Measurements from ENCODE around the gene TTLL11.

DNA sequence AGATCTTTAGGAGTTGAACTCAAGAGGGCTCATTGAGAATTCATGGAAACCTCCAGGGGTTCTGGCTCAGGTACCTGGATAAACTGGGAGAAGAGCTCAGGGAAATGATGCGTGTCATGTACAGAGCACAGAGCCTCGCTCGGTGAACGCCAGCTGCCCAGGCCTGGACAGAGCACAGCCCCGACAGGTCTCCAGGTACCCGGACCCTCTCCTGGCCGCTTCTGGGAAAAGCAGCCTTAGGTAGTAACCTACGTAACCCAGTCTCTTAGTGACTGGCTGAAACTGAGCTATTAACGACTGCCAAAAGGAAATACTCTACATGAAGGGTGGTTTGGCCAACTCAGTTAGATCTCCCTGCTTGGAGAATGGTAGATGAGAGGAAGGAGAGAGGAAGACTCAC, 157.4 kb downstream of the TTLL11 start:
- TF ChIP-seq, protein P1, sequence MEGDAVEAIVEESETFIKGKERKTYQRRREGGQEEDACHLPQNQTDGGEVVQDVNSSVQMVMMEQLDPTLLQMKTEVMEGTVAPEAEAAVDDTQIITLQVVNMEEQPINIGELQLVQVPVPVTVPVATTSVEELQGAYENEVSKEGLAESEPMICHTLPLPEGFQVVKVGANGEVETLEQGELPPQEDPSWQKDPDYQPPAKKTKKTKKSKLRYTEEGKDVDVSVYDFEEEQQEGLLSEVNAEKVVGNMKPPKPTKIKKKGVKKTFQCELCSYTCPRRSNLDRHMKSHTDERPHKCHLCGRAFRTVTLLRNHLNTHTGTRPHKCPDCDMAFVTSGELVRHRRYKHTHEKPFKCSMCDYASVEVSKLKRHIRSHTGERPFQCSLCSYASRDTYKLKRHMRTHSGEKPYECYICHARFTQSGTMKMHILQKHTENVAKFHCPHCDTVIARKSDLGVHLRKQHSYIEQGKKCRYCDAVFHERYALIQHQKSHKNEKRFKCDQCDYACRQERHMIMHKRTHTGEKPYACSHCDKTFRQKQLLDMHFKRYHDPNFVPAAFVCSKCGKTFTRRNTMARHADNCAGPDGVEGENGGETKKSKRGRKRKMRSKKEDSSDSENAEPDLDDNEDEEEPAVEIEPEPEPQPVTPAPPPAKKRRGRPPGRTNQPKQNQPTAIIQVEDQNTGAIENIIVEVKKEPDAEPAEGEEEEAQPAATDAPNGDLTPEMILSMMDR (IDR thresholded peaks at IDR 0.05) = no peak
- TF ChIP-seq GATA2 (CRISPR knock-in tag; IDR thresholded peaks at IDR 0.05) = no peak
- no peak for TF ChIP-seq MAX (IDR thresholded peaks at IDR 0.05; ENCODE audit: low read depth)
- no peak for TF ChIP-seq USF2 (IDR thresholded peaks at IDR 0.05; ENCODE audit: borderline replicate concordance, low read depth, low read length)
- no peak for TF ChIP-seq RFX5 (IDR thresholded peaks at IDR 0.05; ENCODE audit: low read length)
- TF ChIP-seq SMC3 (IDR thresholded peaks at IDR 0.05; ENCODE audit: low read depth, low read length) = no peak
- TF ChIP-seq EP300 (IDR thresholded peaks at IDR 0.05; ENCODE audit: borderline replicate concordance in 1 of 2, low read depth in 1 of 2, low read length in 1 of 2) = no peak
- no peak for TF ChIP-seq FOSL2 (IDR thresholded peaks at IDR 0.05; ENCODE audit: borderline replicate concordance, low read depth)
- no peak for TF ChIP-seq YY1 (IDR thresholded peaks at IDR 0.05; ENCODE audit: low read depth)
- TF ChIP-seq RAD21 (IDR thresholded peaks at IDR 0.05; ENCODE audit: low read length) = no peak
- no peak for TF ChIP-seq EZH2phosphoT487 (IDR thresholded peaks at IDR 0.05; ENCODE audit: borderline replicate concordance, low read depth)
- no peak for TF ChIP-seq USF1 (IDR thresholded peaks at IDR 0.05; ENCODE audit: borderline replicate concordance, low read depth)
- TF ChIP-seq RXRA (IDR thresholded peaks at IDR 0.05; ENCODE audit: borderline replicate concordance, low read depth) = no peak

Data from SK-N-SH (cell line).